GM18861 (cell line): ENCODE data around the gene SGIP1.

ENCODE experiments used
- ATAC-seq: cut with Tn5 transposase; IDR thresholded peaks from one replicate; pipeline ENCODE4 v1.9.1; 2021; ENCODE audit not compliant: unreplicated experiment

SGIP1 gene

DNA sequence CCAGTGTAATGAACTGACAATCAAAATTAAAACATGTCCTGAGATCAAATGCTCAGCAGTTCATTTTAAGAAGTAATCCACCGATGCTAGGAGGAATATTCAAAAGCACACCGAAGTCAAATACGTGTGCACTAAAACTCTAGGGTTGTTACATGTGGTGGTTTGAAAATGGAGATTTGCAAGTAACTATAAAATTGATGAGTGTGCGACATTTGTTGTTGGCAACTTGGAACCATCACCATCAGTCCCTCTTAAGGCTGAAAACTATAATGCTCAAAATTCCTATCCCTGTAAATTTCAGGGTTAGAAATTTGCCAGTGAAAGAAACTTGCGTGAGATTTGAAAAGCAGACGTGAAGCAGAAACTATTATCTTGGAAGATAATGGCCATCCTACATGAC lies 13.3 kb upstream of the SGIP1 start:
- no peak for ATAC-seq

DNA sequence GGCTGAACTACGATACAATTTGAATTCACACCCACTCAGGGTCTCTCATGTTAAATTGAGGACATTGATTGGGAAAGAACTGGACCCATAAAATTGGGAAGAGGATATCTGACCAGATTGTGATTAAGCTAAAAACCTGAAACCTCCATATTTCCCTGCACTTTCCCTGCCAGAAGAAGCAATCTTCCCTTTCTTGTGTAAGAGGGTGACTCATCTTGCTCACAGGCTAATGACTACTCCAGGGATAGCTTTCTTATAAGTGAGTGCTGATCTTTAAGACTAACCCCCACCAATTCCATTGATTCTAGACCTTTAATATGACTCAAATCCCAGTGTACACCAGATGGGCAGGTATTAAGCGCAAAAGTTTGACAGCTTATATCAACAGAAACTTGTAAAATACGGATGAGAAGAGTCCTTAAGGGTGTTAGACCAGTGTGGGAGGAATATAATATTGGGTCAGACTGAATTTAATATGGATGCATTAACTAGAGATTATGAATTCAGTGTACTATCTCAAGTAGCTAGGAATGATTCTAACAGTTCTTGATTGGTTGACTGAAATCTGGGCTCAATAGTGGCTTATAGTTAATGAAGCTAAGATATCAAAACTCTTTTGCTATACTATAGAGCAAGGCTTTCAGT lies 12.1 kb upstream of the SGIP1 start:
- ATAC-seq = no peak

DNA sequence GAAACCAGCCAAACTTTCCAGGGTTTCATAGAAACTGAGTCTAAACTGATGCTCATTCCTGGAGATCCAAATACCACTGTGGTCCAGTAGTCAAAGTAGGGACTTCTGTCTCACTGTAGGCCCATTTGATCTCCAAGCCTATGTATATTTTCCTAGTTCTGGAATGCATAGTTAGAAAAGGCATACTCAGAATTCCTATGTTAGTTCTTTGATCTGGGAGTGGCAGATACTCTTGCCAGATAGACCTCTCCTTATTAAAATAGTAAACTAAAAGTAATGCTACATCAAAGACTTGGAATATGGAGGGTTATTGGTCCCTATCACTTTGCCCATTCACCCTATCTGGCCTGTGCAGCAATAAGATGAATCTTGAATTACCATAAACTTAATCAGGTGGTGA lies 10.4 kb upstream of the SGIP1 start:
- no peak for ATAC-seq

DNA sequence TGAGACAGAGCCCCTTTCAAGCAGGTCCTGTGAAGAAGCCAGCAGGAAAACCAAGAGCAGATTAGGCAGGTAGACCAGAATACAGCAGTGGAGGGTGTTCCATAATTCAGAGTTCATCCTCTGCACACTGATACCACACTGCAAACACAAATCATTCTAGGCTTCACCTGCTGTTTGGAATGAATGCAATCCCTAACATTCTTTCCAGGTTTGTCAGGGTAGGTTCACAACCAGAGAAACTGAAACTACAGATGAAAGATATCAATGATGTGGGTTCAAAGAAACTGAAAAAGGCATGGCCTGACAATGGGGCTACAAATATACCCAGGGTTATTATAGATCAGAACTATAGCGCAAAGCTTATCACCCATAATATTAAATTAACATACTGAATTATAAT lies 8.9 kb upstream of the SGIP1 start:
- ATAC-seq = no peak

DNA sequence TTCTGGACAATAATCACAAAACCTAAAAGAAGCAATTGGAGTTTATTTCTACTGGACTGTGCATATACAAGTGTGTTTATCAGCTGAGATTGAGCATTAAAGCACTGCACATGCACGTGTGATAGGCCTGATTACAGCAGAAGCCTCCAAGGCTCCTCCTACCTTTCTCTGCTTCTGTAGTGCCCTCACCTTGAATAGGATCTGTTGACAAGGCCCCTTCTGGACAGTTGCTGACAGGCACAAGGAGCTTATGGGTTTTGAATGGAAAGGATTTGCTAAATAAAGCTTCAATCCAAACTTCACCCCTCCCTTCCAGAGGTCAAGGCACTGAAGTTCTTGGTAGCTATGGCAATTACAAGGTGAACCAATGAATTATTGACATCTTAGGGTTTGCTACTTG lies 7.9 kb upstream of the SGIP1 start:
- no peak for ATAC-seq

DNA sequence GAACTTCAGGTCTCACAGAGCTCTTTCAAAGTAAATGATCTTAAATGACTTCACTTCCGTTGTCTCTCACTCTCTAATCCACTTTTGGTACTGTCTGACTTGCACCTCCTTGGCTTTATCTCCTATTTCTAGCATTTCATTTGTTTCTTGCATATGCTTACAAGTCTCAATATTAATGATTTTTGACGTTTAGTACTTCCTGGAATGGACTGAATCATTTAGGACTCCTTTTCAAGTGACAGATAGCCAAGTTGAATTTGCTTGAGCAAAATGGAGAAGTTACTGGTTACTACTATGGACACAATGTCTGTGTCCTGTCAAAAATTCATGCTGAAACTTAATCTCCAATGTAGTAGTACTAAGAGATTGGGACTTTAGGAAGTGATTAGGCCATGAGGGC lies 7.0 kb upstream of the SGIP1 start:
- no peak for ATAC-seq

DNA sequence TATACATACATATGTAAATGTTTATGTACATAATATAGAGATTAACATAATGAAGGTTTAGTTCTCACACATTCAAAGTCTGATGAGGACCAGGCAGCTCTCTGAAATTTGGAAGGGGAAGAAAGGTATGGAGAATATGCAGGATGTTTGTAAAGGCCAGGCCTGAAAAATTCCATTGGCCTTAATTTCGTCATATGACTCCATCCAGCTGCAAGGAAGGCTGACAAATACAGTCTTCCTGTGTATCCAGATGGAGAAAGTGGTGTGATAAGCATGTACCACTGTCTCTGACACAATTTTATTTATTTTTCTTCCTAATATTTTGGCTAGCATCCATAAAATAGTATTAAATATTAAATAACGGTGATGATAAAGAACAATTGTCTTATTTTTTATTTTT lies 6.3 kb upstream of the SGIP1 start:
- ATAC-seq = no peak

DNA sequence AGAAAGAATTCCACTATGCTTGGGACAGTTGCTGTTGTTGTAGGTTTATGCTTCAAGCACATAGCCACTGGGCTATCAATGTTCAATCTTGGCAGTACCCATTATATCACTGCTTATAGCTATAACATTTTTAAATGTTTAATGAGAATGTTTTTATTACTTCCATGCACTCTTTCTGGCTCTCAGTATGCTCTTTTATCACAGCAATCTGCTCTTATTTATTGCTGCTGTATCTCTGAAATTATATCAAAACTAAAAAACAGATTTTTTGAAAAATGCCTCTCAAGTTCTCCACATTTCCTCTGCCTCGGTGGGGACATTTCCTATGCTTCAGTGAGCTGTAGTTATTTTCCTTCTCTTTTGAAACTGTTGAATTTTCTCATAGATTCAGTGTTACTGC lies 5.4 kb upstream of the SGIP1 start:
- no peak for ATAC-seq

DNA sequence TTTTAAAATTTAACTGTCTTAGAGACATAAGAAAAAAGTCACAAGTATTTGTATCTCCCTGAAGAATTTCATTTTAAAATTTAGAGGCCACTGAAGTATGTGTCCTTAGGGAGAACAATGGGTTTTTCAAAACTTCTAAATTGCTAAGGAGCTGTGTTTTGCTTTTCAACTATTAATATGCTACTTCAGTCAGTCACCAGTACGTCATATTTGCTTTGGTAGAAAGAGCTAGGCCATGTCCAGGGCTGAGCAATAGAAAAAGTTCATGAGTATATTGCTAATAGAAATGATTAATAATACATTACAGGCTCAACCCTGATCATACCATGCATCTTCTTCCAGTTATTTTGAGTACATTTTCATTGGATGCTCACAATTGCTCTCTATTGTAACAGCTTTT lies 1.7 kb upstream of the SGIP1 start:
- ATAC-seq = no peak

DNA sequence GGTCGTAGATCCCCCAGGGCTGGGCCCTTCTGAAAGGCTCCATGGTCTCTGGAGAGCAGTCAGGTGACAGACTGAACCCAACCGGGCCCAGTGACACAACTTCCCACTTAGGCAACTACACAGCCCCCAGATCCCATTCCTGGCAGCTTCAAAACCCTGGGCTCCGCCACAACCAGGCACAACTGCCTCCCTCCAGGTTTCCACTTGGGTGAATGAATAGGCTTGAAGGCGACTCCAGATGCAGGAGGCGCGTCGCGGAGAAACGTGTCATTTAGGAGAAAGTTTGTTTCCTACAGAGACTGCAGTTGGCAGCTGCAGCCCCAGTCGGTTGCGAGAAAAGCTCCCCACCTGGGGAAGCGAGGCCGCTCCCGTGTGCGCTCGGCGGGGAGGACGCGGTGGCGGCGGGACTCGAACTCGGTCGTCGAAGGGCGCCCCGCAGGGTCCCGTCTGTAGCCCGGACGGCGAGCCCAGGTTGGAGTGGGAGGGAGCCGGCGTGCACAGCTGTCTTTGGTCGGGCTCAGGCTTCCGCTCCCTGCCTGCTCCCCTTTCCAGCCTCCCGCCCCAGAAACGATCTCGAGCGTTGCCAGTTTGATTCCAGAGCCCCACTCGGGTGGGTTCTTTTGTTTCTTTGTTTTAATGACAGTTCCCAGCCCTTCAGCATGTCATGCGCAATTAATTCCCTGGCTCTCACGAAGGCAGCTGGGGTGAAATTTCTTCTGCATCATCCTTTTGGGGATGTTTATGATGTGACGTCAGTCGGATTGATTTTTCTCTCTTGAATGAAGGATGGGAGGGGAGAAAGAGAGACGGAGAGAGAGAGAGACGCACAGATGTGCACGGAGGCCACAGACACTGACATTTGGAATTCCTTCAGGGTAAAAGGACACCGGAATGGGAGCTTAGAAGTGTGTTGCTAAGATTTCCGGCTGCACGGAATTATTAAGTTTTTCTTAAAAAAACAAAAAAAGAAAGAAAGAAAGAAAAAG lies 862 bp upstream of the SGIP1 start:
- ATAC-seq = no peak

DNA sequence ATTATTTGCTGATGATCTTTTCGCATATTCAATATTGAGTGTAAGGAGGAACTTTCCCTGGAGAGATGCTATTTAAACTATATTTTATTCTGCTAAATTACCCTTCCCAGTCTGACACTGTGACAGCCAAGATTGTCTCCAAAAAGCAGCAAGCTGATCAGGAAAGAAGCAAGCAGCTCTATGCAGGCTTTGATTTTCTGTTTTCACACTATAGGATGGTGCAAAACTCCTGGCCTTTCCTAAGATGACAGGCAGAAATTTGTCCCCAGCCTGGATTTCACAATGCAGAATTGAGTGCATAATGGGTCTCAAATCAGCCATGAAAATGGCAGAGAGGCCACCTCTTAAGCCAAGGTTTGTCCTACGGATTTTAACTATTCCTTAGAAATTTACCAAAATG lies 1.1 kb downstream of the SGIP1 start:
- no peak for ATAC-seq

DNA sequence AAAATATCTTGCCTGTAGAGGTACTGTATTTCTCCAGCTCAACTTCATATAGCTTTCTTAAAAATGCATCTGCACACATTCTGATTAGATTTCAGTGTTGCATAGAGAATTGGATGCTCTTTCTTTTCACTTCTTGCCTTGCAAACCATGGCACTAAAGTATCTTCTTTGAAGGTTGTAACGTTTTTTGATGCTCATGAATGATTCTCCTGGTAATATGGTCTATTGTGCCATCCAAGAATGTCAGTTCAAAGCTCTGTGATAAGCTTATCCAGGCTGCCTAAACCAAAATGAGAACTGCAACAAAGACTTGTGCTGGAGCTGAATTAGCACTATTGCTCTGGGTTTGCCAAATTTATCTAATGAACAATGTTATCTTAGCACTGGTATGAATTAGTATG lies 1.9 kb downstream of the SGIP1 start:
- no peak for ATAC-seq

DNA sequence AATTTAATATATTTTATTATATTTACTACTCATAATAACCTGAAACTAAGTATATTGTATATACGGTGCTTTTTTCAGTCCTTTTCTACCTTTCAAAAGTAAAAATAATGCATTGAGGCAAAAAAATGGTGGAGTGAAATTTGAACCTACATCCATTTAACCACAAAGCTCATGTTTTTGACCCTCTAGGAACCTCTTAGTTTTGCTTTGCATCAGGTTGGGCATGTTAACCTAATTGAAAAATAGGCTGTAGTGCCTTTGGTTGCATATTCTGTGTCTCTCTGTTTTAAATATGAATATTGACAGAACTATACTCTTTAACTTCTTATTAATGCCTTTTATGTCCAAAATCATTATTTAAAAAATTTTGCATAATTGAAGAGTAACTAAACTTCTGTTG lies 3.8 kb downstream of the SGIP1 start:
- ATAC-seq = no peak

DNA sequence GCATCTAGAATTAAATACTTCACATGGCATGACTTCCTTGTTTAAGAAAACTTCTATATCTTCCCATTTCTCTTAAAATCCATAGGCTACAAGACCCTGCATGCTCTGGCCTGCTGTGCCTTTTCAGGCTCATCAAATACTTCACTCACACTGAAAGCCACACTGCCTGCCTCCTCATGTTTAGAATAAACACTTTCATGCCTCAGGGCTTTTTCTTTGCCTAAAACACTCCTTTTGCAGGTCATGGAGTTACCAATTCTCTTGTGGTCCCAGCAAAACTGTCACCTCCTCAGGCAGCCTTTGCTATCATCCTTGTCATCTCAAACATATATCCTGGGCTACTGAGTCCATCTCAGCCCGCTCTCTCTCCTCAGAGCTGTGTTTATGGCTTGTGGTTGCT lies 5.5 kb downstream of the SGIP1 start:
- no peak for ATAC-seq

DNA sequence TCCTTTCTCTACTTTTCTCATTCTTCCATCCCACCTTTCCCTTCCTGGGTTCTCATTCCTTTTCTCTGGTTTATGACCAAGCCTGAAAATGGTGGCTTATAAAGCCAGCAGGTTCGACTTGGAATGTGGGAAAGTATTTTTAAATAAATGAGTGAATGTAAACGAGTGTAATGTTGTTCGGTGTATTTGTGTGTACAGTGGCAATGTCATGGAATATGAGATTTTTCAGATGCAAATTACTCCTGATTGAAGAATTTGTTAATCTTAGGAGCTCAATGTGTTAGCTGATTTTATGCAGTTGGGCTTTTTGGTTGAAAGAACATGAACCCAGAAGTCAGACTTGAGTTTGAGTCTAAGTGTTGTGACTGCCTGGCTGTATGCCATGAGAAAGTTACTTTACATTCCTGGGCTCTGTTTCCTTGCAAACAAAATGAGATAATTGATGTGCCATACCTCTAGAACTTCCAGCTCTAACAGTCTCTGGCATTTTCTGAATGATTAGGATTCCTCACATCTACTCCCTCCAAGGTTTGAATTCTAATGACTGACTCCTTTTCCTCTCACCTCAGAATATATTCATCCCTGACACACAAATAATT lies 6.6 kb downstream of the SGIP1 start:
- no peak for ATAC-seq

DNA sequence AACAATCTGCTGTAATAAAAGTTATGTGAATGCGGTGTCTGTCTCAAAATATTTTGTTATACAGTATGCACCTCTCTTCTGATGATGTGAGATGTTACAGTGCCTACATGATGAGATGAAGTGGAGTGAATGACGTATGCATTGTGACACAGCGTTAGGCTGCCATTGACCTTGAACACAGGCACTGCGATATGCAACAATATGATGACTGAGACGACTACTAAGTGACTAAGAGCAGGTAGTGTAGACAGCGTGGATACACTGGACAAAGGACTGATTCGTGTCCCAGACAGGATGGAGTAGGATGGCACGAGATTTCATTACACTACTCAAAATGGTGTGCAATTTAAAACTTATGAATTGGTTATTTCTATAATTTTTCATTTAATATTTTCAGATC lies 8.4 kb downstream of the SGIP1 start:
- no peak for ATAC-seq

DNA sequence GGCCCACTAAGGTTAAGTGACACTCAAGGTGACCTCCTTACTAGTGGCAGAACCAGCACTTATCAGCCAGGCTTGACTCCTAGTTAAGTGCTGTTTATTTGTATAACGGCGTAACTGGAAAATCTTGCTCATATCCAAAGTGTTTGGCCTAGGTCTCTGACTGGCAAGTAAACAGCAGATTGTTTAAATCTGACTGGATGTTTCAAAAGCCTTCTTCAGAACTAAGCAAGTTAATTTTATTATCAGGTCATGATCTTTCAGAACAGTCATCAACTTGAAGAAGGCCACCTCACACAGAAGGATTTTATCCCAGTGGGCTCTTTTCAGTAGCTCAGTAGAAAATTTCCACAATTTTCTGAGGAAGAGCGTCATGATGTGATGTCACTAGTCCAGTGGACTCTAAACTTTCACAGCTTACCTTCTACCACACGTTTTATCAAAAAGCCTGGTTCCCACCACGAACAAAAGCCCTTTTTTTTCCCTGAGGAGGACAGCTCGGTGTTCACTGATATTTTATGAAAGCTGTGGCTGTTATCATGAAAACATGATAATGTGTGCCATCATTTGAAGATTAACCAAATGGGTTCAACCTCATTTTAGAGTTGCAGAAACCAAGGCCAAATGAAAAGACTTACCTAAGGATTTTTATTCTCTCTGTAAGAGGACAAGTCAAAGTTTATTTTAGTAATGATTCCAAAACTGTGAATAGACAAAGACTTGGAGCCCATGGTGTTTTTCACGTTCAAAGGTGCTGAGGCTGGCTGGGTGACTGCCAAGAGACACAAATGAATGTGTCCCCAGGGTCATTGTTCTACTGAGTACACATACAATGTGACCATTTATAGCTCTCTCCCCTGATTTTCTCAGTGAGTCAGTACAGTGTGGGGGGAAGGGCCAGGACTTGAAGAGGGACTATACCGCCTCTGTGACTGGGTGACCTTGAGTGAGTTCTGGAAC lies 9.1 kb downstream of the SGIP1 start:
- no peak for ATAC-seq

DNA sequence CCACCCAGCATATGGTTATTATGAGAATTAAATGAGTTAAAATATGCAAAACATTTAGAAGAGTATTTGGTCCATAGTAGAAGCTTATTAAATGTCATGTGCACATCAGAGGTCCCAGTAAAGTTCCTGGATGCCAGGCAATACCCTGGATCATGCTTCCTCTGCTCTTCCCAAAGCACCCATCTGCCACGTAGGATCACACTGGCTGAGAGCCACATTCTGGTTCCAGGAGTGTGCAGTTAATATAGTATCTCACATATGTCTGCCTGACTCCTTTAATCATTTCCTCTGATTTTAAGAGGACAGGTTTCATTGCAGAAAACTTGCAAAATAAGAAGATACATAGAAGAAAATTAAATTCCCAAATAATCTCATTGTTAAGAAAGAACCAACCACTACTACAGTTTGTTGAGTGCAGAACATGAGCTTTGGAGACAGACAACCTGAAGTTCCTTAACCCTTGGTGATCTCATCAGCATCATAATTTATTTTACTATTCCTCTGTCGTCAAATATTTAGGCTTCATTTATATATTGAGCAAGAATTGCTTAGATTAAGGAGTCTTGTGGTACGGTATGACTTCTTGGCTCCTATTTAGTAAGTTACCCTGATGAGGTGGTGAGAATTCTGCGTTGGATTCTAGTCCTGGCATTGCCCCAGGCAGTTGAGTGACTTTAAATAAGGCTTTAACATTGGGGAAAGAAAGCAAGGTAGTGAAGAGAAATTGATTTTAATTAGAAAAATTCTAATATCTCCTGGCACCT lies 12.3 kb downstream of the SGIP1 start:
- ATAC-seq = no peak

DNA sequence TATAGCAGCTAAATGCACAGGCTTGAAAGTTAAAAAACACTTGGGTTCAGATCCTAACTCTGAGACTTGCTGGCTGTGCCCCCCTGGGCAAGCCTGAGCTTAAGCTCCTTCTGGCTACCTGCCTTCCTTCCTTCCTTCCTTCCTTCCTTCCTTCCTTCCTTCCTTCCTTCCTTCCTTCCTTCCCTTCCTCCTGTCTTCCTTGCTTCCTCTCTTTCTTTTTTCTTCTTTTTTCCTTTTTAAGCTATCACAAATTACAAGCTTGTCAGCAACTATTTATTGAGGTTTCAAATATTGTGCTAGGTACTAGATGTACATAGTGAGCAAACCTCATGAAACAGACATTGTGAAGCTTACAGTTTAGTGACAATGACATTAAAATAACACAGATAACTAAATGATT lies 15.1 kb downstream of the SGIP1 start:
- no peak for ATAC-seq

DNA sequence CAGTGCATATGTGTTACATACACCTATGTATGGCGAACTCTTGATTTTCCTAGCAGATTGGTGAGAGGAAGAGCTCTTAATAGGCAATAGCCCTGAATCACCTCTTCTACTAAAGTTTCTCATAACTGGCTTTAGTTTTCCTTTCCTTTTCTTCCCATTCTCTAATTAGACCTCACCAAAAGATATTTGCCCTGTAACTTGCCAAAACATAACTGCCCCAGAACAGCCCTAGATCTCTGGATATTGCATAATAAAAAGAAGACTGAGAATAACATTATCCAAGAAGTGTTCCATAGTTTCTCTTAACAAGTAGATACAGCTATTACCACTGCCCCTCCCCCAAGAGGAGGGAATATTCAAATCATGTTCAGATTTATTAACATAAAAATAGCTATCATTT lies 16.3 kb downstream of the SGIP1 start:
- ATAC-seq = no peak
